GM12878 (cell line): ENCODE results near the gene ASB8. TPM values are rescaled to one million over a fixed set of nuclear protein-coding genes. Genes with fewer than 3 reads are reported as not detected.

Experiments used
- ATAC-seq: fragments of 200-7000 bp; cut with Tn5 transposase; 3 replicates; pipeline ENCODE4 v1.9.1; 2020; ENCODE audit warnings: mild to moderate bottlenecking, moderate library complexity
- BruUV-seq: library from RNA; stranded (reverse); fragments of 400-500 nt; replicated peaks from 2 replicates; lab custom pipeline; 2021; lab: Mats Ljungman, UMichigan
- CTCF ChIA-PET: fragments of 300-600 bp; sonication (Branson Sonifier 250); formaldehyde crosslinking; extraction: SDS; loops from one replicate; lab custom pipeline; 2021; ENCODE audit warnings: inconsistent platforms; lab: Yijun Ruan, JAX
- POLR2A ChIA-PET: fragments of 350-600 bp; formaldehyde crosslinking; extraction: SDS; loops from one replicate; lab custom pipeline; 2021; ENCODE audit warnings: inconsistent platforms; lab: Charles Lee
- RAD21 ChIA-PET: fragments of 300-600 bp; sonication (Branson Sonifier 250); formaldehyde crosslinking; loops from one replicate; lab custom pipeline; 2023; ENCODE audit warnings: antibody characterized with exemption; ENCODE audit not compliant: unreplicated experiment; lab: Charles Lee
- SMC1A ChIA-PET: fragments of 300-600 bp; sonication (Branson Sonifier 250); formaldehyde crosslinking; loops from one replicate; lab custom pipeline; 2023; ENCODE audit not compliant: unreplicated experiment, uncharacterized antibody; lab: Charles Lee
- DNase-seq: peaks from one replicate; pipeline ENCODE4 v3.0.0-alpha.2; 2011; ENCODE audit warnings: low read depth, low spot score
- FAIRE-seq: peaks from 3 replicates; lab custom pipeline; 2011; peaks lifted over from hg19 to GRCh38; lab: Jason Lieb, UNC
- H2AFZ ChIP-seq: 2 replicates; pipeline ENCODE4 v1.6.0; 2011; ENCODE audit warnings: low read depth, low read length, control low read depth; ENCODE audit not compliant: control insufficient read depth
- H3K27ac ChIP-seq: 2 replicates; pipeline ENCODE4 v1.5.1; 2011; ENCODE audit warnings: control low read depth; ENCODE audit not compliant: control insufficient read depth, insufficient read depth
- H3K27me3 ChIP-seq, 2 experiments: replicated peaks in 1 of 2; 2 replicates each; pipeline versions ENCODE4 v1.6.0 to v1.6.1; 2011; ENCODE audit warnings: low read length in 1 of 2; ENCODE audit not compliant: control insufficient read depth in 2 of 2, insufficient read depth in 2 of 2
- H3K36me3 ChIP-seq, 2 experiments: 2 replicates each; pipeline ENCODE4 v1.5.1; 2011; ENCODE audit warnings: low read length in 1 of 2; ENCODE audit not compliant: control insufficient read depth in 2 of 2, insufficient read depth in 2 of 2
- H3K4me1 ChIP-seq: 2 replicates; pipeline ENCODE4 v1.6.1; 2011; ENCODE audit warnings: mild to moderate bottlenecking, low read length, moderate library complexity, mixed read lengths; ENCODE audit not compliant: control insufficient read depth, insufficient read depth
- H3K4me2 ChIP-seq: 2 replicates; pipeline ENCODE4 v1.6.0; 2011; ENCODE audit warnings: control low read depth; ENCODE audit not compliant: control insufficient read depth, insufficient read depth
- H3K4me3 ChIP-seq: fragments of 200-600 bp; sonication (generic); 2 replicates; pipeline ENCODE4 v1.5.1; 2016
- H3K79me2 ChIP-seq: 2 replicates; pipeline ENCODE4 v1.6.0; 2011; ENCODE audit warnings: low read length; ENCODE audit not compliant: control insufficient read depth, insufficient read depth
- H3K9ac ChIP-seq: 2 replicates; pipeline ENCODE4 v1.8.0; 2011; ENCODE audit warnings: low read length, control low read depth, mixed read lengths; ENCODE audit not compliant: control insufficient read depth, insufficient read depth
- H3K9me3 ChIP-seq: replicated peaks from 3 replicates; pipeline ENCODE4 v1.5.1; 2011; ENCODE audit warnings: mild to moderate bottlenecking, low read length; ENCODE audit not compliant: control insufficient read depth, insufficient read depth
- H4K20me1 ChIP-seq: 2 replicates; pipeline ENCODE4 v1.6.0; 2011; ENCODE audit not compliant: control insufficient read depth, insufficient read depth
- BCL3 ChIP-seq: IDR thresholded peaks from 2 replicates; pipeline ENCODE4 v1.6.1; 2011; ENCODE audit warnings: borderline replicate concordance, low read depth, mild to moderate bottlenecking, moderate library complexity, low read length; ENCODE audit not compliant: insufficient read depth, poor library complexity, severe bottlenecking
- E2F4 ChIP-seq: IDR thresholded peaks from 2 replicates; pipeline ENCODE4 v1.6.1; 2012; ENCODE audit warnings: low read depth, low read length, improper control_type of control experiment
- EZH2 ChIP-seq: IDR thresholded peaks from 2 replicates; pipeline ENCODE4 v1.6.1; 2012; ENCODE audit warnings: low read depth, mild to moderate bottlenecking, control low read depth, inconsistent platforms, low read length, borderline replicate concordance; ENCODE audit not compliant: control insufficient read depth
- MTA3 ChIP-seq: IDR thresholded peaks from 2 replicates; pipeline ENCODE4 v1.6.1; 2012; ENCODE audit warnings: low read length, inconsistent platforms, borderline replicate concordance
- SMAD1 ChIP-seq: fragments of 450-650 bp; IDR thresholded peaks from 2 replicates; pipeline ENCODE4 v1.6.1; 2018; ENCODE audit warnings: mild to moderate bottlenecking, low read depth; ENCODE audit not compliant: partially characterized antibody
- WGBS: methylation state at CpG from one replicate; pipeline ENCODE4 v1.1.6; 2016; ENCODE audit warnings: low lambda C conversion rate; ENCODE audit not compliant: insufficient replicate concordance, insufficient coverage; ENCODE audit errors: missing lambda C conversion rate; 5-methylcytosine and 5-hydroxymethylcytosine counted together
- in situ Hi-C: fragments of 300-500 bp; cut with MboI; formaldehyde crosslinking; loops from 9 replicates; pipeline ENCODE4 v1.14.3; 2018; ENCODE audit warnings: mixed read lengths
- intact Hi-C: fragments of 100-400 bp; cut with micrococcal nuclease; formaldehyde crosslinking; loops from one replicate; pipeline ENCODE4 v1.14.2; 2022; ENCODE audit not compliant: unreplicated experiment
- polyA plus RNA-seq, 11 experiments: library from polyadenylated mRNA; depleted of rRNA in 4 of 11; unstranded in 6 of 11; stranded (reverse) in 5 of 11; fragments of >200 nt; fragmentation: Nextera tagmentation in 4 of 11; fragmentation: Illumina TruSeq in 1 of 11; extraction: Ambion mirVana in 4 of 11; extraction: Trizol in 1 of 11; gene quantifications; 1 replicate in 1 of 11; 2 replicates in 10 of 11; pipeline versions ENCODE4 v1.2.1 to v1.2.3, GENCODE V29; 2011 to 2016; ENCODE audit warnings: inconsistent platforms in 2 of 11, missing spikeins in 2 of 11, low read depth in 1 of 11
- total RNA-seq, 4 experiments: library from RNA; depleted of rRNA in 3 of 4; stranded (reverse); fragments of >200 nt in 3 of 4; fragmentation: Illumina TruSeq in 1 of 4; extraction: Trizol in 1 of 4; gene quantifications; 2 replicates each; pipeline versions ENCODE4 v1.2.1 to v1.2.3, GENCODE V29; 2013 to 2021

The ASB8 gene
- total and polyA plus RNA-seq, 10 of the 15 experiments (the other 5 are each of a cell fraction or from before 2014, with no cell fraction given) = 23.7 to 48.0 (median 29.1) TPM

GRCh38 chr12:48128800-48129199, 28.5 kb downstream of the ASB8 start:
- no TSS peak for BruUV-seq
- H3K4me3 ChIP-seq = no peak overlapping the region
- H3K79me2 ChIP-seq = no peaks in the 10 kb centered on the region; the same call in 1 of the 2 replicates
- peaks cover 13 to 43% of the 10 kb centered on the region in 2 experiments for H3K36me3 ChIP-seq
- no peaks in the 10 kb centered on the region for H3K9me3 ChIP-seq
- DNase-seq (no peak), ATAC-seq (no peak), FAIRE-seq (no peak)
- in situ Hi-C loops = no loop called here
- TF ChIP-seq E2F4 (no peak), EZH2 (no peak), MTA3 (no peak)
- H3K27ac ChIP-seq = no peak overlapping the region
- no peak overlapping the region for H3K4me2 ChIP-seq
- no peaks in the 10 kb centered on the region for H3K4me1 ChIP-seq
- no peak overlapping the region for H3K9ac ChIP-seq
- WGBS = 94% methylated on average over 1 of the region's 1 CpG
- POLR2A ChIA-PET = interaction anchor here (1.0 kb wide), 1 partner anchor 24 kb away, joined by 3 read pairs; no protein-coding TSS in a partner anchor
- CTCF ChIA-PET = no interaction called here
- H4K20me1 ChIP-seq = no peaks in the 10 kb centered on the region
- RAD21 ChIA-PET = interaction anchor here (0.7 kb wide), 1 partner anchor 136 kb away, joined by 3 read pairs; no protein-coding TSS in a partner anchor
- intact Hi-C loops = no loop called here
- no peak overlapping the region for H2AFZ ChIP-seq
- no peaks in the 10 kb centered on the region for H3K27me3 ChIP-seq
- SMC1A ChIA-PET = interaction anchor here (0.7 kb wide), 1 partner anchor 24 kb away, joined by 4 read pairs; no protein-coding TSS in a partner anchor

GRCh38 chr12:48126953-48127630, 30.2 kb downstream of the ASB8 start:
- in situ Hi-C loops (no loop called here), intact Hi-C loops (no loop called here)
- no peak overlapping the region for H3K27ac ChIP-seq
- TF ChIP-seq BCL3 = no peak
- peak; percentile 51 for TF ChIP-seq SMAD1
- CTCF ChIA-PET = interaction anchor here (0.9 to 2.0 kb wide), 2 partner anchors 31 to 39 kb away, joined by 3 to 4 read pairs; partner anchors contain the start of gene ASB8
- H4K20me1 ChIP-seq = no peaks in the 10 kb centered on the region
- H3K9ac ChIP-seq = no peak overlapping the region
- no peak overlapping the region for H3K4me3 ChIP-seq
- 97% methylated on average over 2 of the region's 2 CpGs for WGBS
- H3K9me3 ChIP-seq = no peaks in the 10 kb centered on the region
- DNase-seq (no peak), ATAC-seq (no peak), FAIRE-seq (no peak)
- H3K79me2 ChIP-seq = no peaks in the 10 kb centered on the region; the same call in 1 of the 2 replicates
- no peaks in the 10 kb centered on the region for H3K27me3 ChIP-seq
- H3K4me2 ChIP-seq = no peak overlapping the region
- no peaks in the 10 kb centered on the region for H3K4me1 ChIP-seq
- H3K36me3 ChIP-seq = peaks cover 3 to 41% of the 10 kb centered on the region in 2 experiments
- no peak overlapping the region for H2AFZ ChIP-seq
- no TSS peak for BruUV-seq
- SMC1A ChIA-PET = interaction anchor here (0.9 to 1.4 kb wide), 3 partner anchors 11 to 26 kb away, joined by 3 to 4 read pairs (median 3); no protein-coding TSS in a partner anchor
- POLR2A ChIA-PET = no interaction called here
- RAD21 ChIA-PET = no interaction called here
